SHP77 (cell line): ENCODE measurements around the gene ASS1.

Experiments
- DNase-seq, 2 experiments: peaks; one replicate each; lab custom pipeline; 2025; lab: John Stamatoyannopoulos, UW

The ASS1 gene

GRCh38 chr9:130532426-130533080 is 87.8 kb downstream of the ASS1 start:
- DNase-seq, result no peak

- no peak for DNase-seq
These were observed 91.2 kb downstream of the ASS1 start for GRCh38 chr9:130535818-130536521.

- no peak for DNase-seq
These were observed 91.9 kb downstream of the ASS1 start for GRCh38 chr9:130536701-130537107.

- DNase-seq, result no peak
These were observed 92.7 kb downstream of the ASS1 start for GRCh38 chr9:130537346-130538050.

- DNase-seq, result no peak
These were observed 94.9 kb downstream of the ASS1 start for GRCh38 chr9:130539420-130540223.

- no peak for DNase-seq
These were observed 96.8 kb downstream of the ASS1 start for GRCh38 chr9:130541533-130541932.

GRCh38 chr9:130542038-130542437 is 97.3 kb downstream of the ASS1 start:
- DNase-seq, result no peak

GRCh38 chr9:130542457-130543228 is 97.9 kb downstream of the ASS1 start:
- DNase-seq, result no peak

- no peak for DNase-seq
These were observed 98.6 kb downstream of the ASS1 start for GRCh38 chr9:130543368-130543767.

GRCh38 chr9:130543859-130544258 is 99.1 kb downstream of the ASS1 start:
- DNase-seq, result no peak

GRCh38 chr9:130544364-130544763 is 99.6 kb downstream of the ASS1 start:
- DNase-seq, result no peak

- no peak for DNase-seq
These were observed 103.3 kb downstream of the ASS1 start for GRCh38 chr9:130548103-130548502.

- no peak for DNase-seq
These were observed 104.5 kb downstream of the ASS1 start for GRCh38 chr9:130549093-130549735.
